ENCODE measurements around the gene SKOR2. TPM values are rescaled to one million over a fixed set of nuclear protein-coding genes. Genes with fewer than 3 reads are reported as not detected.

SKOR2 gene
- total RNA-seq, 1 donor from 2014 or later, result not detected

GRCh38 chr18:47286776-47287410 is 35.4 kb upstream of the SKOR2 start:
- Histone ChIP-seq H3K36me3 (ENCODE audit: insufficient read depth, low read length) (no peaks in the 10 kb centered on the region), H3K9ac (ENCODE audit: low read length) (no peak overlapping the region), H2AFZ (ENCODE audit: low read depth, low read length) (no peak overlapping the region), H3K4me1 (ENCODE audit: insufficient read depth, low read length) (no peaks in the 10 kb centered on the region), H3K79me2 (ENCODE audit: insufficient read depth, low read length) (no peaks in the 10 kb centered on the region), H3K4me3 (ENCODE audit: insufficient read depth, low read depth, low read length) (no peak overlapping the region), H3K27me3 (ENCODE audit: insufficient read depth, low read length) (peaks cover 3% of the 10 kb centered on the region), H4K20me1 (ENCODE audit: insufficient read depth, low read length) (no peaks in the 10 kb centered on the region), H3K9me3 (ENCODE audit: insufficient read depth, low read depth, low read length) (no peaks in the 10 kb centered on the region), H3K4me2 (ENCODE audit: low read length) (no peak overlapping the region), H3K27ac (ENCODE audit: low read depth, low read length) (no peak overlapping the region)
- H3K4me1 Mint-ChIP-seq (ENCODE audit: low read depth, unreplicated experiment), result peaks cover 4% of the 10 kb centered on the region
- H3K9me3 Mint-ChIP-seq (ENCODE audit: unreplicated experiment), result peaks cover 2% of the 10 kb centered on the region
- FAIRE-seq, result no peak
- H3K4me3 Mint-ChIP-seq (ENCODE audit: unreplicated experiment), result no peak overlapping the region
- peaks cover 10% of the 10 kb centered on the region for H3K27me3 Mint-ChIP-seq (ENCODE audit: low read depth, unreplicated experiment)
- no peak overlapping the region for H3K27ac Mint-ChIP-seq (ENCODE audit: unreplicated experiment)
- DNase-seq (ENCODE audit: low read depth), result no peak
- no peaks in the 10 kb centered on the region for H3K36me3 Mint-ChIP-seq (ENCODE audit: low read depth, unreplicated experiment)
- no peak for TF ChIP-seq CTCF (IDR thresholded peaks at IDR 0.05; ENCODE audit: insufficient read depth, low read depth, low read length)
- TF ChIP-seq EZH2 (IDR thresholded peaks at IDR 0.05; ENCODE audit: insufficient read depth, low read length), result no peak

- no peak overlapping the region for H3K4me3 Mint-ChIP-seq (ENCODE audit: unreplicated experiment)
- no peaks in the 10 kb centered on the region for H4K20me1 ChIP-seq (ENCODE audit: insufficient read depth, low read length)
- no peaks in the 10 kb centered on the region for H3K79me2 ChIP-seq (ENCODE audit: insufficient read depth, low read length)
- H3K27me3 ChIP-seq (ENCODE audit: insufficient read depth, low read length), result peaks cover 3% of the 10 kb centered on the region
- H3K9me3 Mint-ChIP-seq (ENCODE audit: unreplicated experiment), result no peaks in the 10 kb centered on the region
- DNase-seq (ENCODE audit: low read depth) (no peak), FAIRE-seq (no peak)
- no peak for TF ChIP-seq EZH2 (IDR thresholded peaks at IDR 0.05; ENCODE audit: insufficient read depth, low read length)
- TF ChIP-seq CTCF (IDR thresholded peaks at IDR 0.05; ENCODE audit: insufficient read depth, low read depth, low read length), result no peak
- H3K27ac Mint-ChIP-seq (ENCODE audit: unreplicated experiment), result no peak overlapping the region
- H3K36me3 ChIP-seq (ENCODE audit: insufficient read depth, low read length), result no peaks in the 10 kb centered on the region
- no peaks in the 10 kb centered on the region for H3K9me3 ChIP-seq (ENCODE audit: insufficient read depth, low read depth, low read length)
- H2AFZ ChIP-seq (ENCODE audit: low read depth, low read length), result no peak overlapping the region
- no peak overlapping the region for H3K27ac ChIP-seq (ENCODE audit: low read depth, low read length)
- no peaks in the 10 kb centered on the region for H3K4me1 ChIP-seq (ENCODE audit: insufficient read depth, low read length)
- no peaks in the 10 kb centered on the region for H3K4me1 Mint-ChIP-seq (ENCODE audit: low read depth, unreplicated experiment)
- no peak overlapping the region for H3K4me3 ChIP-seq (ENCODE audit: insufficient read depth, low read depth, low read length)
- H3K27me3 Mint-ChIP-seq (ENCODE audit: low read depth, unreplicated experiment), result peaks cover 12% of the 10 kb centered on the region
- H3K36me3 Mint-ChIP-seq (ENCODE audit: low read depth, unreplicated experiment), result no peaks in the 10 kb centered on the region
- H3K9ac ChIP-seq (ENCODE audit: low read length), result no peak overlapping the region
- H3K4me2 ChIP-seq (ENCODE audit: low read length), result no peak overlapping the region
These were observed 34.0 kb upstream of the SKOR2 start for GRCh38 chr18:47285456-47285855.

GRCh38 chr18:47284721-47285395 is 33.4 kb upstream of the SKOR2 start:
- Mint-ChIP-seq H3K4me3 (ENCODE audit: unreplicated experiment) (no peak overlapping the region), H3K4me1 (ENCODE audit: low read depth, unreplicated experiment) (no peaks in the 10 kb centered on the region), H3K9me3 (ENCODE audit: unreplicated experiment) (no peaks in the 10 kb centered on the region), H3K27me3 (ENCODE audit: low read depth, unreplicated experiment) (peaks cover 18% of the 10 kb centered on the region), H3K36me3 (ENCODE audit: low read depth, unreplicated experiment) (no peaks in the 10 kb centered on the region), H3K27ac (ENCODE audit: unreplicated experiment) (no peak overlapping the region)
- Histone ChIP-seq H3K4me2 (ENCODE audit: low read length) (no peak overlapping the region), H3K9ac (ENCODE audit: low read length) (no peak overlapping the region), H3K36me3 (ENCODE audit: insufficient read depth, low read length) (no peaks in the 10 kb centered on the region), H3K79me2 (ENCODE audit: insufficient read depth, low read length) (no peaks in the 10 kb centered on the region), H3K4me1 (ENCODE audit: insufficient read depth, low read length) (no peaks in the 10 kb centered on the region), H3K27me3 (ENCODE audit: insufficient read depth, low read length) (peaks cover 3% of the 10 kb centered on the region), H3K27ac (ENCODE audit: low read depth, low read length) (no peak overlapping the region), H2AFZ (ENCODE audit: low read depth, low read length) (no peak overlapping the region), H3K9me3 (ENCODE audit: insufficient read depth, low read depth, low read length) (no peaks in the 10 kb centered on the region), H4K20me1 (ENCODE audit: insufficient read depth, low read length) (no peaks in the 10 kb centered on the region), H3K4me3 (ENCODE audit: insufficient read depth, low read depth, low read length) (no peak overlapping the region)
- DNase-seq (ENCODE audit: low read depth), result no peak
- TF ChIP-seq CTCF (IDR thresholded peaks at IDR 0.05; ENCODE audit: insufficient read depth, low read depth, low read length), result no peak
- FAIRE-seq, result no peak

All from astrocyte (in vitro differentiated cells and primary cell).